GM15510 (cell line): Measurements from ENCODE around the gene MSRB1.

Experiments
- POLR2A ChIP-seq: IDR thresholded peaks from 3 replicates; pipeline ENCODE4 v1.6.1; 2011; ENCODE audit warnings: borderline replicate concordance; ENCODE audit not compliant: insufficient read length; ENCODE audit errors: extremely low read depth

Gene MSRB1

DNA sequence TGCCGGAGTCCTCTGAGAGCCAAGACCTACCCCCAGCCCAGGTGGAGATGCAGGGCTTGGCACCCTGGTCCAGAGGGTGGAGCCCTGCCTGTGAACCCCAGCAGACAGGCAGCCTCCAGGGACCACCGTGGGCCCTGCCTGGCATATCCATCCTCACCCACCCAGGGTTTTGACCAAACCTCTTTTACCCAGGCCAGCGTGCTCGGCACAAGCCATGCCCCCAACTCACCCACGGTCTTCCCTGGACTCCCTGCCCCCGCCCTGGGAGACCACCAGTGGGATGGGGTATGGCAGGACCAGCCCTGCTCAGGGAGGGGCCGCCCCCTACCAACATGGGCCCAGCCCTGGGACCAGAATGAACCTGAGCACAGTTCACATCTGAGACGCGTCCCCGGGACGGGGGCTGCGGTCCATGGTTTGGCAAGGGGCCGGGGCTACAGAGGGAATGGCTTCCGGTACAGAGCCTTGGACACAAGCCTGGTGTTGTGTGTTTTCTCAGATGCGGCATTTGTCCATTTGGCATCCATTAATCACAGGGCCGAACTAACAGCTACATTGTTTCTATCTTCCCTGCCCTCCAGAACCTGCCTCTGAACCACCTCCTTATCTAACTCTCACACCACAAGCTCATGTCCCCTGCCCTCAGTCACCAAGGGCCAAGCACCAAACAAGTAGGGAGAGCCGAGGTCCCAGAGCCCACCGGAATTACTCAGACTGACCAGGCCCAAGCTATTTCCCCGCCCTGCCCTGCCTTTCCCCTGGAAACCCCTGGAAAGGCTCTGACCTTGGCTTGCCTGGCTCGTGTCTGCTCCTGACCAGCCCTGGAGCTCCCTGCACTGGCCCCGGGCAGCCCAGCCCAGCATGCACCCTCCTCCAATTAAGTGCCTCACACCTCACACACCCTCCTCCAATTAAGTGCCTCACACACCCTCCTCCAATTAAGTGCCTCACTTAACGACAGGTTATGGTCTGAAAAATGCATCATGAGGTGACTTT is 38.9 kb downstream of the MSRB1 start:
- no peak for TF ChIP-seq POLR2A

DNA sequence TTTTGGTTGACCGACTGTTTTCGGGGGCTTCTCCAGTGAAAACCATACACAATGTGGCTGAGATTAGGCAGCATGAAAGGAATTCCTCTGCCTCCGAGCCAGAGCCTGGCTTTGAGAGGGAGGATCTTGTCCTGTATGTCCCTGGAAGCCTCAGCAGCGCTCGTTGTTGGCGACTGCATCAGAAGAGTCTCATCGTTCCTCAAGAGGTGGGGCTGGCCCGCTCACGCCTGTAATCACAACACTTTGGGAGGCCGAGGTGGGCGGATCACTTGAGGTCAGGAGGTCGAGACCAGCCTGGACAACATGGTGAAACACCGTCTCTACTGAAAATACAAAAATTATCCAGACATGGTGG is 39.8 kb downstream of the MSRB1 start:
- no peak for TF ChIP-seq POLR2A

- TF ChIP-seq POLR2A: no peak
Measured at GRCh38 chr16:1902547-1903219, 40.3 kb downstream of the MSRB1 start.

DNA sequence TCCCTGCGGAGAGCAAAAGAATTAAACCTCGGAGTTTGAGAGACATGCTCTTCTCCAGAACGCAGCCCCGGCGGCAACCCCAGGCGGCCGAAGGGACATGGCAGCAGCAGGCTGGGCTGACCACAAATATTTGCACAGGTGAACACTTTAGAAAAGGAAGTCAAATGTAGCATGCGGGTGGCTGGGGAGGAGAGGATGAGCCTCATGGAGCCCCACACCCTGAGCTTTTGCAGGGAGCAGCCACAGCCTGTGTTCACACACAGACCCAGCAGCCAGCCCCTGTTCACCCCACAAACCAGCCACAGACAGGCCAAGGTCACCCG is 42.6 kb downstream of the MSRB1 start:
- TF ChIP-seq POLR2A: no peak

GRCh38 chr16:1899641-1900451 is 43.2 kb downstream of the MSRB1 start:
- no peak for TF ChIP-seq POLR2A

- no peak for TF ChIP-seq POLR2A
Measured at GRCh38 chr16:1895949-1896675, 46.9 kb downstream of the MSRB1 start.

- TF ChIP-seq POLR2A: no peak
Measured at GRCh38 chr16:1895068-1895467, 47.9 kb downstream of the MSRB1 start.

DNA sequence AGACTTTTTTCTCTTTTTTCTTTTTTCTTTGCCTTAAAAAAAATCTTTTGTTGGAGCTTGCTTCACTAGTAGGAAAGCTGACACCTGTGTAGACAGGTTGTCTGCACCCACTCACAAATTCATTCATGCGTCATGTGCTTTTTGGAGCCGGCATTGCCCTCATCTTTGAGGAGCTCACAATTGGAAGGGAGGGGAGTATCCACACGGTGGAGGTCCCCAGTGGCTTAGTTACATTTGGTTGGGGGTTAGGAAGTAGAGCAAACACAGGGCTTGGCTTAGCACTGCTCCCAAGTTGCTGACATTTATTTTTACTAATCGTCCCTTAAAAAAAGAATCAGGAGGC is 52.3 kb downstream of the MSRB1 start:
- no peak for TF ChIP-seq POLR2A

GRCh38 chr16:1890024-1890707 is 52.8 kb downstream of the MSRB1 start:
- TF ChIP-seq POLR2A: no peak
